Measurements from ENCODE around the gene METTL17. TPM values are rescaled to one million over a fixed set of nuclear protein-coding genes. Genes with fewer than 3 reads are reported as not detected.

Gene METTL17
- total and polyA plus RNA-seq, 2 experiments from 2014 or later: 31.3 to 87.7 TPM

DNA sequence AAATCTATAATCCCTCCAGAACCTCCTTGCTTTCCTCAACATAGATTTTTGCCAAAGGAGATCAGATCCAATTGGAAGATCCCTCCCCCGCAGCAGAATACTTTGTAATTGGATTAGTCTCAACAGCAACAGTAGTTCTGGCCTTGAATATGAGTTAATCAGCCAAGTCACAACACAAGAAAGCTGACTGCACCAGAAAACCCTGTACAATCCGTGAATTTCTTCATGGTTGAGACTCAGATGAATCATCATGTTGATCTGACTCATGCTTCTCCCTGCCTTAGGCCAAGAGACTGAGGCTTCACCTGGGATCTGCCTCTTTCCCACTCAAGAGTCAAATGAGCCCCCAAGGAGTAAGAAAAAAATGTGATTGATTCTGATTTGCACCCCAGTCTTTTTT is 3.0 kb upstream of the METTL17 start:
- WGBS, 2 experiments (ENCODE audit: low coverage in 1 of 2, low lambda C conversion rate in 2 of 2, missing lambda C conversion rate in 2 of 2): 0% methylated on average over 2 of the region's 2 CpGs
- no peaks in the 10 kb centered on the region for H3K9me3 ChIP-seq (ENCODE audit: low read depth)
- H3K79me2 ChIP-seq (ENCODE audit: insufficient read depth): peaks cover 15% of the 10 kb centered on the region
- TF ChIP-seq EZH2phosphoT487 (IDR thresholded peaks at IDR 0.05; ENCODE audit: insufficient read depth, low read depth) (no peak), EZH2 (IDR thresholded peaks at IDR 0.05; ENCODE audit: insufficient read depth, poor library complexity, severe bottlenecking) (no peak)
- no peaks in the 10 kb centered on the region for H4K20me1 ChIP-seq (ENCODE audit: insufficient read depth)
- DNase-seq: peak; percentile 96
- no peaks in the 10 kb centered on the region for H3K27me3 ChIP-seq (replicated peaks; ENCODE audit: insufficient read depth)
- peak overlapping the region; percentile 29 for H3K4me2 ChIP-seq (ENCODE audit: unreplicated experiment)
- H3K9ac ChIP-seq: peak overlapping the region; percentile 17; the same call in 1 of the 2 replicates
- no peaks in the 10 kb centered on the region for H3K9me2 ChIP-seq (ENCODE audit: insufficient read depth)
- H3K27ac ChIP-seq: peak overlapping the region; percentile 55
- in situ Hi-C loops (cut with MboI): no loop called here
- 0 out of 2 replicates have a peak overlapping the region, but pooled peaks have one; percentile 30 for H3K4me3 ChIP-seq
- peaks cover 33% of the 10 kb centered on the region for H3K4me1 ChIP-seq (ENCODE audit: insufficient read depth)
- H3K36me3 ChIP-seq (ENCODE audit: low read depth): peaks cover under 1% of the 10 kb centered on the region; the same call in 1 of the 2 replicates
- H3F3A ChIP-seq (ENCODE audit: insufficient read depth): peaks cover 26% of the 10 kb centered on the region
- peak overlapping the region; percentile 17 for H2AFZ ChIP-seq

DNA sequence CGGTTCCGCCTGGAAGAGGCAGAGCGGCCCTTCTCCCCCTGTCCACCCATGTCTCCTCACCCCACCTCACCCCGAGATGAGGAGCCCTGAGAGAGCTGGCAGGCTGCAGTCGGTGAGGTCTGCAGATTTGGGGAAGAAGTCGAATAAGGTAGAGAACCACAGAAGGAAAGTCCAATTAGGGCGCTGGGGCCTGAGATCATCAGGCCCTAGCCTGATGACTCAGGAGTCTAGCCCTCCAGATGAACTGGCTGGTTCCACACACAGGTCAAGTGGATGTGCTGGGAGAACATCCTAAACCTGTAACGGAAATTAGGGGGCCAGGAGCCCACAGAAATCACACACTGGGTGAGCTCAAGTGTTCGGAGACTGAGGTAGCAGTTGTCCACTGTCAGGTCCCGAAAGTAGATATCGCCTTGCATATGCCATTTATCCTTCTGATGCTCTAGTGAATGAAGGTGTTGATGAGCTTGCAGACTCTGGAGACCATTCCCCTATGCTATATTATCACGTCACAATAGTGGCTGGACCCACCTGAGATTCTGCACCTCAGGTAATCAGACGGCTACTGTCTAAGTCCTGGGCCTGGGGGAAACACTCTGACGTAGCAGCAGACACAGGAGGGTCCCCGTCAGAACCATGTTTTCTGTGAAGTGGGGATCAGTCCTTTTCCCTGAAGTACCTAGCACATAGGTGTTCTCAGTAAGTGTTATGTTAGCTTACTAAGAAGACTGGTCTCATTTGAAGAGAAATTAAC is 886 bp upstream of the METTL17 start:
- H3F3A ChIP-seq (ENCODE audit: insufficient read depth): peaks cover 26% of the 10 kb centered on the region
- in situ Hi-C loops (cut with MboI): no loop called here
- peak; percentile 24 for DNase-seq
- WGBS, 2 experiments (ENCODE audit: low coverage in 1 of 2, low lambda C conversion rate in 2 of 2, missing lambda C conversion rate in 2 of 2): 76 to 79% methylated on average over 14 to 15 of the region's 15 CpGs
- H3K9me3 ChIP-seq (ENCODE audit: low read depth): no peaks in the 10 kb centered on the region
- no peak for TF ChIP-seq EZH2phosphoT487 (IDR thresholded peaks at IDR 0.05; ENCODE audit: insufficient read depth, low read depth)
- no peak for TF ChIP-seq EZH2 (IDR thresholded peaks at IDR 0.05; ENCODE audit: insufficient read depth, poor library complexity, severe bottlenecking)
- no peaks in the 10 kb centered on the region for H3K27me3 ChIP-seq (replicated peaks; ENCODE audit: insufficient read depth)
- peaks cover 33% of the 10 kb centered on the region for H3K4me1 ChIP-seq (ENCODE audit: insufficient read depth)
- H3K4me3 ChIP-seq: peak overlapping the region; percentile 49
- H2AFZ ChIP-seq: peak overlapping the region; percentile 60
- H3K9ac ChIP-seq: peak overlapping the region; percentile 65
- peak overlapping the region; percentile 75 for H3K4me2 ChIP-seq (ENCODE audit: unreplicated experiment)
- no peaks in the 10 kb centered on the region for H3K9me2 ChIP-seq (ENCODE audit: insufficient read depth)
- no peaks in the 10 kb centered on the region for H4K20me1 ChIP-seq (ENCODE audit: insufficient read depth)
- peaks cover 15% of the 10 kb centered on the region; the same call in 1 of the 2 replicates for H3K36me3 ChIP-seq (ENCODE audit: low read depth)
- H3K27ac ChIP-seq: peak overlapping the region; percentile 68
- peaks cover 28% of the 10 kb centered on the region for H3K79me2 ChIP-seq (ENCODE audit: insufficient read depth)

DNA sequence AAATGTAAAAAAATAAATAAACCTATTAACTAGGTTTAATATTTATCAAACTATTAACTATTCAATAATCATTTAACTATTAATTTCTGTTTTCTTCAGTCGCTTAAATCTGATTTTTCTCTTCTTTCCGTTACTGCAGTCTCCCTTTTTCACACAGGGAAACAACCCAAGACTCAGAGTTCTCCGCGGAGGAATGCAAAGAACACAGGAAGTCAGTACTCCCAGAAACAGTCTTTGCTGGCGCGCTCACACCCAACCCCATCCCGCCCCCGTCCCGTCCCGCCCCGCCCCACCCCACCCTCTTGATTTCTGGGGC is 351 bp upstream of the METTL17 start:
- no peaks in the 10 kb centered on the region for H4K20me1 ChIP-seq (ENCODE audit: insufficient read depth)
- H2AFZ ChIP-seq: peak overlapping the region; percentile 60
- H3K79me2 ChIP-seq (ENCODE audit: insufficient read depth): peaks cover 28% of the 10 kb centered on the region
- peaks cover 26% of the 10 kb centered on the region for H3F3A ChIP-seq (ENCODE audit: insufficient read depth)
- no peaks in the 10 kb centered on the region for H3K9me3 ChIP-seq (ENCODE audit: low read depth)
- TF ChIP-seq EZH2phosphoT487 (IDR thresholded peaks at IDR 0.05; ENCODE audit: insufficient read depth, low read depth): no peak
- TF ChIP-seq EZH2 (IDR thresholded peaks at IDR 0.05; ENCODE audit: insufficient read depth, poor library complexity, severe bottlenecking): no peak
- in situ Hi-C loops (cut with MboI): no loop called here
- peak overlapping the region; percentile 49 for H3K4me3 ChIP-seq
- DNase-seq: no peak
- H3K4me1 ChIP-seq (ENCODE audit: insufficient read depth): peaks cover 33% of the 10 kb centered on the region
- H3K27me3 ChIP-seq (replicated peaks; ENCODE audit: insufficient read depth): no peaks in the 10 kb centered on the region
- no peaks in the 10 kb centered on the region for H3K9me2 ChIP-seq (ENCODE audit: insufficient read depth)
- H3K36me3 ChIP-seq (ENCODE audit: low read depth): peaks cover 19% of the 10 kb centered on the region; the same call in 1 of the 2 replicates
- H3K9ac ChIP-seq: peak overlapping the region; percentile 65
- H3K27ac ChIP-seq: peak overlapping the region; percentile 68
- 0 to 1% methylated on average over 10 to 11 of the region's 11 CpGs for WGBS, 2 experiments (ENCODE audit: low coverage in 1 of 2, low lambda C conversion rate in 2 of 2, missing lambda C conversion rate in 2 of 2)
- peak overlapping the region; percentile 75 for H3K4me2 ChIP-seq (ENCODE audit: unreplicated experiment)

DNA sequence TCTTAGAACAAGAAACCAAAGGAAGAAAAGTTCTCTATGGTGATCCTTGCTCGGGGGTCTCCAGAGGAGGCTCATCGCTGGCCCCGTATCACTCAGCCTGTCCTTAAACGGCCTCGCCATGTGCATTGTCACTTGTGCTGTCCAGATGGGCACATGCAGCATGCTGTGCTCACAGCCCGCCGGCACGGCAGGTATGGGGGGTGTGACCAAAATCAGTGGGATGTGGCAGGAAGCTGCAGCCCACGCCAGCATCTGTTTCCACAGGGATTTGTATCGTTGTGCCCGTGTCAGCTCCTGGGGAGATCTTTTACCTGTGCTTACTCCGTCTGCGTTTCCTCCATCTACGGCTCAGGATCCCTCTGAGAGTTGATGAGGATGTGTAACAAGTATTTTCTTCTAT is 6.7 kb downstream of the METTL17 start:
- in situ Hi-C loops (cut with MboI): no loop called here
- H3K27ac ChIP-seq: no peak overlapping the region
- no peaks in the 10 kb centered on the region for H3K9me2 ChIP-seq (ENCODE audit: insufficient read depth)
- DNase-seq: no peak
- no peak overlapping the region for H3K4me3 ChIP-seq
- H3K79me2 ChIP-seq (ENCODE audit: insufficient read depth): peaks cover 16% of the 10 kb centered on the region
- TF ChIP-seq EZH2 (IDR thresholded peaks at IDR 0.05; ENCODE audit: insufficient read depth, poor library complexity, severe bottlenecking) (no peak), EZH2phosphoT487 (IDR thresholded peaks at IDR 0.05; ENCODE audit: insufficient read depth, low read depth) (no peak)
- 89 to 91% methylated on average over 14 of the region's 14 CpGs for WGBS, 2 experiments (ENCODE audit: low coverage in 1 of 2, low lambda C conversion rate in 2 of 2, missing lambda C conversion rate in 2 of 2)
- no peak overlapping the region for H3K4me2 ChIP-seq (ENCODE audit: unreplicated experiment)
- no peaks in the 10 kb centered on the region for H4K20me1 ChIP-seq (ENCODE audit: insufficient read depth)
- no peaks in the 10 kb centered on the region for H3K27me3 ChIP-seq (replicated peaks; ENCODE audit: insufficient read depth)
- H3K9ac ChIP-seq: no peak overlapping the region
- H2AFZ ChIP-seq: no peak overlapping the region
- peaks cover 38% of the 10 kb centered on the region for H3K36me3 ChIP-seq (ENCODE audit: low read depth)
- H3K9me3 ChIP-seq (ENCODE audit: low read depth): no peaks in the 10 kb centered on the region
- peaks cover 14% of the 10 kb centered on the region for H3K4me1 ChIP-seq (ENCODE audit: insufficient read depth)
- peaks cover 23% of the 10 kb centered on the region for H3F3A ChIP-seq (ENCODE audit: insufficient read depth)
